SKM-1 (cell line): ENCODE results near the gene KIAA1671.
"Not testable (repeated sequence)": the region's sequence is repeated elsewhere in the genome, so short reads cannot be mapped to it uniquely, and the experiment has no call there.

ENCODE experiments used
- DNase-seq: peaks from one replicate; lab custom pipeline; 2025; ENCODE audit not compliant: unreplicated experiment; lab: John Stamatoyannopoulos, UW

Gene KIAA1671

DNA sequence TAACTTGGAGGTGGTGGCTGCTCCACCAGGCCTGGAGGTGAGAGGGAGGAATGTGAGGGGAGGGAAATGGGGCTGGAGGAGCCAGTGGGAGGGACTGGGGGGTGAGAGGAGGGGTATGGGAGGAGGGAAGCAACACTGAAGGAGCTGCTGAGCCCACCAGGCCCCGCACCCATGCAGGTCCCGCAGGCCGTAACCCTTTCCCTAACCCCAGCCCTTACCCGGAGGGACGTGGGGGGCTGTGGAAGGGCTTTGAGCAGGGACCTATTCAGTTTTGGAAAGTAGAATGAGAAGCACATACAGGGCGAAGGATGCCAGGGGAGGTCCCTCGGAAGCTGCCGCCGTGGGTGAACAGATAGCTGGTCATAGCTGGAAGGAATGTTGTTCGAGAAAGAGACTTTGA lies 213.3 kb downstream of the KIAA1671 start:
- DNase-seq: no peak

- no peak for DNase-seq
These were observed 213.9 kb downstream of the KIAA1671 start for GRCh38 chr22:25166266-25167040.

GRCh38 chr22:25167082-25167481 lies 214.6 kb downstream of the KIAA1671 start:
- DNase-seq: no peak

DNA sequence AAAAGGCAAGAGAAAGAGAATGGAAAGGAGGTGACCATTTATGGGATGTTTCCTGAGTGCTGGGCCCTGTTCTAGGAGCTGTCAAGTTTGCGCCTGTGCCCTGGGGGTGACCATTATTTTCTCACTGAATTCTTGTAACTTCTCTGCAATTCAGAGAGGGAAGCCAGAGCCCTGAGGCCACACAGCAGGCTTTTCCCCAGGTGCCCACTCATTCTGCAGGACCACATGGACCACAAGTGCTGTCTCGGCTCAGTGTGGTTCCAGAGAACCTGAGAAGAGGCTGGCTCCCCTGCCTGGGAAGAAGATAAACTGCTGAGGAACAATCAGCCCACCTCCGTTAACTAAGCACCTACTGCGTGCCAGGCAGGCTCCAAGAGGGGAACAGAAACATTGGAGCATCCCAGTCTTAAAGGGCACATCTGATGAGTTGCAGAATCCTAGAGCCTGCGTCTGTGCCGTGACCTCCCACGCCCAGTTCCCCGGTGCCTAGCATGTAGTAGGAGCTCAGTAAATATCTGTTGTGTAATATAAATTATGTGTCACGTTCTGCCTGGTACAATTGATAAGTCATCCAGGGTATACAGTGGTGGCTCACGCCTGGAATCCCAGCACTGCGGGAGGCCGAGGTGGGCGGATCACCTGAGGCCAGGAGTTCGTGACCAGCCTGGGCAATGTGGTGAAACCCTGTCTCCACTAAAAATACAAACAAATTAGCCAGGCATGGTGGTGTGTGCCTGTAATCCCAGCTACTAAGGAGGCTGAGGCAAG lies 215.5 kb downstream of the KIAA1671 start:
- no peak for DNase-seq

- DNase-seq: no peak
These were observed 216.9 kb downstream of the KIAA1671 start for GRCh38 chr22:25169278-25170031.

GRCh38 chr22:25170426-25170980 lies 218.0 kb downstream of the KIAA1671 start:
- no peak for DNase-seq

DNA sequence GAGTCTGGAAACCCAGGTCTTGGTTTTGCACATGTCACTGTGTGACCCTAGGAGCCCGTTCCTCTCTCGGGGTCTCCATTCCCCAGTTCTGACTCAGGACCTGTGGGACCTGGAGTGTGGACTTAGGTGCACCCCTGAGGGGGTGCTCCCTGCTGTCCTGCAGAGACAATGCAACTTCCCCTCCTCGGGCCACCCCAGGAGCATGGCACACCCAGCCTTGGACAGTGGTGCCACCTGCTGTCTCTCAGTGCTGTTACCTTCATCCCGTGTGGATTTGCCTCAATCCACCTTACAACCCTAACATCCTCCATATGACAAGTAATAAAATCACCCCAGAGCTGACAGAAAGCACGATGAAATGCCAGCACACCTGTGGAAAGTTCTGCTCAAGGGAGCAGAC lies 219.6 kb downstream of the KIAA1671 start:
- DNase-seq: no peak

DNA sequence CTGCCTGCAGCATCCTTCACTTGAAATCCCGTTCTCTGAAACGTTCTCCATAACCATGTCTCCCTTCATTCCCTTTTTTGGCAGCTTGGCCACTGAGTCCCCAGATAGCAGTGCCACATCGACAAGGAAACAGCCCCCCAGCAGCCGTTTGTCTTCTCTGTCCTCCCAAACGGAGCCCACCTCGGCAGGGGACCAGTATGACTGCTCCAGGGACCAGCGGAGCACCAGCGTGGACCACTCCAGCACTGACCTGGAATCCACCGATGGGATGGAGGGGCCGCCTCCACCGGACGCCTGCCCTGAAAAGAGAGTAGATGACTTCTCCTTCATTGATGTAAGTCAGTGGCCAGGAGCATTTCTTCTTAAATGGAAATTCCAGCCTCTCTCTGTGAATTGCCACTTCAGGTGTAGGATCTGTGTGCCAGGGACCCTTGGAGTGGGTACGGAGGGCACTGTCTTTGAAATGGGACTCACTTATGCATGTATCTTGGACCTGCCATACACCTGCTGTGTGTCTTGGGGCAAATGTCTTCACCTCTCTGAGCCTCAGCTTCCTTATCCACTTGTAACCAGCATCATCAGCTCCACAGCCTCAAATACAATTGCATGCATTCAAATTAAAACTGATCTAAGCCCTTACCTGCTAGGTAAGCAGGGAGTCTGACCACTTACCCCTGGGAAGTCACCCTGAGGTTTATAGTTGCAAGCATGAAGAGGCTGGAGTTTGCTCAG lies 221.8 kb downstream of the KIAA1671 start:
- DNase-seq: no peak

DNA sequence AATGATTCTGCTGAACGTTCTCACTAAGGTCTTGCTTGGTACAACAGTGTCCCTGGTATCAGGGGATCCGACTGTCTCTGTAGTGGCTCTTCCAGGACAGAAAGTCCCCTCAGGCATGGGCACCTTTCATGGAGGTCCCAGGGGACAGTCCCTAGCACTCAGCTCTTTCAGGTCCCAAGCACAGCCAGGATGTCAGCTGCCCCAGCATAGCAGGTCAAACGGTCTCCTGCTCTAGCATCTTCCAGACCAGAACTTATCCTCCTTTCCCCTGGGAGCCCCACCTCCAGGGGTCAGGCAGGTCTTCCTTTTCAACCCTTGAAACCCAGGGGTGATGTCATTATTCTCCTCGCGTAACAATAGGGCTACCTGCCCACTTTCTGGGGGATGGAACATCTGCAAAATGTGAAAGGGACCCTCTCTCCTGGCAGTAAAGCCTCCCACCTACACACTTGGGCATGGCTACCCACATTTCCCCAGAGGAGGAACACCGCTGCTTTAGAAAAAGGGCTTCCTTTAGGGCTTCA lies 222.4 kb downstream of the KIAA1671 start:
- no peak for DNase-seq

DNA sequence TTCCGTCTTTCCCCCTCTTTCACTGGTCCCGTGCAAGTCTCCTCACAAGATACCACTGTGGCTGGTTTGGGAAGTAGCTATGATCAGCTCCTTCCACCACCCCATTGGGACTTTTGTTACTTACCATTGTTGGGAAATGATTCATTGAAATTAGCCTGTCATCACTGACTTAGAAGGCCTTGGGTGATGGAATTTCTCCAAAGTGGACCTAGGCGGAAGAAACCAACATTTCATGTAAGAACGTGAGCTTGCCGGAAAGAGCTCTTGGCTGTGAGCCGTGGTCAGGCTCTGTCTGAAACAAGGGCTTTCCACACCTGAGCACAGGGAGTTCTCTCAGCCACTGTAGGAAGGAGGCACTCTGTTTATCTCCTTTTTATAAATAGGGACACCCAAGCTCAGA lies 223.7 kb downstream of the KIAA1671 start:
- DNase-seq: no peak

DNA sequence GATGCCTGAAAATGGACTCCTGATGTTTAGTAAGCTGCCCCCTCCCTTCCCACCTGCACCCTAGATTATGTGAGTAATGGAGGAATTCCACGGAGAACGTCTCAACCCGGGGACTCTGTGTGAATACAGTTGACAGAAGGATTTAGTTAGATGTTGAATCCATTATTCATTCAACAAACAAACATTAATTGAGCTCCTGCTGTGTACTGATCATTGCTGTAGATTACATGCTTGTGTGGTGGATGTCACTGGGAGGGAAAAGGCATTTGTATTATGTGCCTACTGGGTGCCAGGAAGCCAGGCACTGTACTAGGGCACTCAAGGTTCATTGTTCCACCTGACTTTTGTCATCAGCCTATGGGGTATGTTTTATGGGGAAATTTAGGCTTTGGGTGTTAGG lies 224.3 kb downstream of the KIAA1671 start:
- DNase-seq: no peak

GRCh38 chr22:25177226-25177625 lies 224.7 kb downstream of the KIAA1671 start:
- DNase-seq: no peak

DNA sequence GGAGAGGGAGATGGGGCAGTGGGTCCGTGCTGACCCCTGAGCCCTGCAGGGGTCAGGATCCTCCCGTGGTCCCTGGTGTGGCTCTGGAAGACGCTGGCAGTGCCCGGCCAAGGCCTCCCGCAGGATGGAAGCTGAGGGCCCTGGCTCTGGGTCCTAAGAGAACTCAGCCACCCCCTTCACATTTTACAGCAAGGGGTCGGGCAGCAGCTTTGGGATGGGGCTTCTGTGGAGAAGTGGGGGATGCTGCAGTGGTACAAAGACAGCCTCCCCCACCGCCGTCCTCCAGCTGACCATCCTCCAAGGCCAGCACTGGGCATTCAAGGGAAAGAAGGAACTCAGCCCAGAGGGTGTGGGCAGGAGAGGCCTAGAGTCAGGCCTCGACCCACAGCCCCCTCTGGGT lies 225.4 kb downstream of the KIAA1671 start:
- no peak for DNase-seq

DNA sequence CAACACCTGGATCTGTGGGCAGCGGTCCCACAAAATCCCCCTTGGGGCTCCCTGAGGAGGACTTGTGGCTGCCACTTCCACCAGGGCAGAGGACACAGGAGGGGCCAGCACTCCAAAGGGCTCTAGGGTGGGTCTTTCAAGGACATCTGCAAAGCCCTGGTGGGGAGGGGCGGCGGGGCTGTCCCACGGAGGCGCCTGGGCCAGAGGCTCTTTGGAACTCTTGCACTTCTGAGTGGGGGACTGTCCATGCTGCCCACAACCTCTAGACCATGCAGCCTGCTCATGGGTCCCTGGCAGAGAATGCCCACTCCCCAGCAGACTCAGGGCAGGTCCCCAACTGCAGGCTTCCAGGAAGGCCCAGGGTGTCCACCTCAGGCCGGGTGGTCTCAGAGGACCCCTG lies 225.8 kb downstream of the KIAA1671 start:
- not testable (repeated sequence) for DNase-seq

GRCh38 chr22:25178869-25179631 lies 226.5 kb downstream of the KIAA1671 start:
- not testable (repeated sequence) for DNase-seq

GRCh38 chr22:25182131-25183110 lies 229.9 kb downstream of the KIAA1671 start:
- no peak for DNase-seq

DNA sequence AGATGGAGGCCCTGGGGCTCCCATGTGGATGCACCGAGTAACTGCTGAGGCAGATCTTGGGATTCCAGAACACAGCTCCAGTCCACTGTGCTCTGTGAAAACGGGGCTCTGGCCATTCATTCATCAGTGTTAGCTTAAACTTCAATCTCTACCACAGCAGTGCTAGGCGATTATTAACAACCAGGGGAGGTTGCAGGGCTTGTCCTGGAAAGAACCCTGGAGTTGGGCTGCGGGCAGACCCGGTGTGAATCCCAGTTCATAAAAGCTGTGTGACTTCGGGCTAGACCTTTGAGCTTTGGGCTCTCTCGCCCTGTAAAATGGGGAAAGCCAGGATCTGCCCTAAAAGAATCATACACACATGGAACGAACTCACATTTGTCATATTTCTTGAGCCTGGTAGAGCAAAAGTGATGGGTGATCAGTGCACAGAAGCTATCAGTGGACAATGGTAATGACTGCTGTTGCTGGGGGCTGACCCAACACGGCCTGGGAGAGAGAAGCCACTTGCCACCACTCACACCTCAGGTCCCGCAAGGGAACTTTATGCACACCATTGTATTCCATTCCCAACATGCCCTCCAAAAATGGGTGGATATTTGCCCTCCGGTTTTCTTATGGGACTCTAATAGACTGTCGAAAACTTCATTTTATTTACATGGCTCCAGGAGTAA lies 231.6 kb downstream of the KIAA1671 start:
- no peak for DNase-seq

GRCh38 chr22:25186140-25186539 lies 233.6 kb downstream of the KIAA1671 start:
- DNase-seq: no peak
